Measurements from ENCODE around the gene PFKFB2.

Gene PFKFB2

GRCh38 chr1:207062058-207062457 is 9.0 kb downstream of the PFKFB2 start:
- Histone ChIP-seq H3K14ac (ENCODE audit: low read length) (no peak overlapping the region), H4K8ac (ENCODE audit: low read depth, low read length) (no peak overlapping the region), H2BK5ac (ENCODE audit: low read length) (no peak overlapping the region), H4K91ac (ENCODE audit: low read depth, low read length, poor library complexity) (no peak overlapping the region), H3K23ac (ENCODE audit: low read depth, low read length, poor library complexity) (no peak overlapping the region), H3K18ac (ENCODE audit: low read length) (no peak overlapping the region), H3K4ac (ENCODE audit: low read length) (no peak overlapping the region), H2BK120ac (ENCODE audit: low read depth, low read length) (no peak overlapping the region), H3K4me3 (ENCODE audit: low read length in 2 of 2) (no peak overlapping the region), H3K79me1 (ENCODE audit: low read depth, low read length) (no peaks in the 10 kb centered on the region), H3K4me1 (ENCODE audit: control insufficient read depth in 2 of 2, insufficient read depth in 1 of 2, low read depth in 1 of 2, low read length in 2 of 2) (peaks cover 0 to 1% of the 10 kb centered on the region in 2 donors), H2AK5ac (ENCODE audit: low read depth, low read length) (no peak overlapping the region), H3K27ac (replicated peaks; ENCODE audit: low read length) (no peak overlapping the region), H3K9ac (ENCODE audit: low read depth, low read length, poor library complexity) (no peak overlapping the region), H3K36me3 (replicated peaks in 1 of 2; ENCODE audit: control insufficient read depth in 2 of 2, insufficient read depth in 2 of 2, low read length in 2 of 2) (peaks cover 0 to 3% of the 10 kb centered on the region in 2 donors), H2BK12ac (ENCODE audit: low read length) (no peak overlapping the region), H3K4me2 (ENCODE audit: insufficient read depth, low read length, poor library complexity, severe bottlenecking) (no peak overlapping the region), H3K27me3 (ENCODE audit: control insufficient read depth in 3 of 3, insufficient read depth in 3 of 3, low read depth in 1 of 3, low read length in 3 of 3) (no peaks in the 10 kb centered on the region), H2AFZ (ENCODE audit: low read length) (no peak overlapping the region), H3K9me3 (replicated peaks in 1 of 2; ENCODE audit: control insufficient read depth in 2 of 2, insufficient read depth in 1 of 2, low read depth in 1 of 2, low read length in 2 of 2) (no peaks in the 10 kb centered on the region), H2BK15ac (ENCODE audit: low read length) (no peak overlapping the region)
- WGBS, 2 donors (ENCODE audit: extremely low coverage in 2 of 2, insufficient read length in 2 of 2, insufficient replicate concordance in 1 of 2) = no CpG with 5 or more reads among the region's 1 CpG
- DNase-seq (ENCODE audit: low spot score) = no peak

- Histone ChIP-seq H3K14ac (ENCODE audit: low read length) (no peak overlapping the region), H3K79me1 (ENCODE audit: low read depth, low read length) (no peaks in the 10 kb centered on the region), H2BK5ac (ENCODE audit: low read length) (no peak overlapping the region), H3K9ac (ENCODE audit: low read depth, low read length, poor library complexity) (no peak overlapping the region), H2AFZ (ENCODE audit: low read length) (no peak overlapping the region), H3K4me1 (ENCODE audit: control insufficient read depth in 2 of 2, insufficient read depth in 1 of 2, low read depth in 1 of 2, low read length in 2 of 2) (peaks cover 0 to 1% of the 10 kb centered on the region in 2 donors), H4K8ac (ENCODE audit: low read depth, low read length) (no peak overlapping the region), H2AK5ac (ENCODE audit: low read depth, low read length) (no peak overlapping the region), H4K91ac (ENCODE audit: low read depth, low read length, poor library complexity) (no peak overlapping the region), H3K27me3 (ENCODE audit: control insufficient read depth in 3 of 3, insufficient read depth in 3 of 3, low read depth in 1 of 3, low read length in 3 of 3) (no peaks in the 10 kb centered on the region), H3K36me3 (replicated peaks in 1 of 2; ENCODE audit: control insufficient read depth in 2 of 2, insufficient read depth in 2 of 2, low read length in 2 of 2) (peaks cover 0 to 3% of the 10 kb centered on the region in 2 donors), H2BK120ac (ENCODE audit: low read depth, low read length) (no peak overlapping the region), H3K4ac (ENCODE audit: low read length) (no peak overlapping the region), H3K23ac (ENCODE audit: low read depth, low read length, poor library complexity) (no peak overlapping the region), H3K4me2 (ENCODE audit: insufficient read depth, low read length, poor library complexity, severe bottlenecking) (no peak overlapping the region), H3K27ac (replicated peaks; ENCODE audit: low read length) (no peak overlapping the region), H2BK12ac (ENCODE audit: low read length) (no peak overlapping the region), H2BK15ac (ENCODE audit: low read length) (no peak overlapping the region), H3K18ac (ENCODE audit: low read length) (no peak overlapping the region), H3K4me3 (ENCODE audit: low read length in 2 of 2) (no peak overlapping the region), H3K9me3 (replicated peaks in 1 of 2; ENCODE audit: control insufficient read depth in 2 of 2, insufficient read depth in 1 of 2, low read depth in 1 of 2, low read length in 2 of 2) (no peaks in the 10 kb centered on the region)
- WGBS, 2 donors (ENCODE audit: extremely low coverage in 2 of 2, insufficient read length in 2 of 2, insufficient replicate concordance in 1 of 2) = no CpG with 5 or more reads among the region's 5 CpGs
- DNase-seq (ENCODE audit: low spot score) = no peak
These were observed 9.9 kb downstream of the PFKFB2 start for GRCh38 chr1:207063014-207063413.

GRCh38 chr1:207064561-207064960 is 11.5 kb downstream of the PFKFB2 start:
- no peak for DNase-seq (ENCODE audit: low spot score)

GRCh38 chr1:207067185-207067584 is 14.1 kb downstream of the PFKFB2 start:
- no peak overlapping the region for H4K8ac ChIP-seq (ENCODE audit: low read depth, low read length)
- H2AFZ ChIP-seq (ENCODE audit: low read length) = no peak overlapping the region
- no peak for DNase-seq (ENCODE audit: low spot score)
- no peak overlapping the region for H3K14ac ChIP-seq (ENCODE audit: low read length)
- no peak overlapping the region for H3K4me3 ChIP-seq (ENCODE audit: low read length in 2 of 2)
- H3K27ac ChIP-seq (replicated peaks; ENCODE audit: low read length) = no peak overlapping the region
- no peak overlapping the region for H2BK15ac ChIP-seq (ENCODE audit: low read length)
- no peaks in the 10 kb centered on the region for H3K27me3 ChIP-seq (ENCODE audit: control insufficient read depth in 3 of 3, insufficient read depth in 3 of 3, low read depth in 1 of 3, low read length in 3 of 3)
- H3K79me1 ChIP-seq (ENCODE audit: low read depth, low read length) = no peaks in the 10 kb centered on the region
- H2AK5ac ChIP-seq (ENCODE audit: low read depth, low read length) = no peak overlapping the region
- H3K9ac ChIP-seq (ENCODE audit: low read depth, low read length, poor library complexity) = no peak overlapping the region
- H4K91ac ChIP-seq (ENCODE audit: low read depth, low read length, poor library complexity) = no peak overlapping the region
- no peak overlapping the region for H2BK120ac ChIP-seq (ENCODE audit: low read depth, low read length)
- H3K4me2 ChIP-seq (ENCODE audit: insufficient read depth, low read length, poor library complexity, severe bottlenecking) = no peak overlapping the region
- no CpG with 5 or more reads among the region's 3 CpGs for WGBS, 2 donors (ENCODE audit: extremely low coverage in 2 of 2, insufficient read length in 2 of 2, insufficient replicate concordance in 1 of 2)
- no peak overlapping the region for H2BK5ac ChIP-seq (ENCODE audit: low read length)
- H2BK12ac ChIP-seq (ENCODE audit: low read length) = no peak overlapping the region
- H3K23ac ChIP-seq (ENCODE audit: low read depth, low read length, poor library complexity) = no peak overlapping the region
- no peaks in the 10 kb centered on the region for H3K4me1 ChIP-seq (ENCODE audit: control insufficient read depth in 2 of 2, insufficient read depth in 1 of 2, low read depth in 1 of 2, low read length in 2 of 2)
- no peaks in the 10 kb centered on the region for H3K9me3 ChIP-seq (replicated peaks in 1 of 2; ENCODE audit: control insufficient read depth in 2 of 2, insufficient read depth in 1 of 2, low read depth in 1 of 2, low read length in 2 of 2)
- no peak overlapping the region for H3K18ac ChIP-seq (ENCODE audit: low read length)
- H3K36me3 ChIP-seq (replicated peaks in 1 of 2; ENCODE audit: control insufficient read depth in 2 of 2, insufficient read depth in 2 of 2, low read length in 2 of 2) = peaks cover 3 to 6% of the 10 kb centered on the region in 2 donors
- H3K4ac ChIP-seq (ENCODE audit: low read length) = no peak overlapping the region

More at GRCh38 chr1:207064561-207064960, 11.5 kb downstream of the PFKFB2 start:
- Histone ChIP-seq H4K8ac (ENCODE audit: low read depth, low read length) (no peak overlapping the region), H3K4me2 (ENCODE audit: insufficient read depth, low read length, poor library complexity, severe bottlenecking) (no peak overlapping the region), H3K4me1 (ENCODE audit: control insufficient read depth in 2 of 2, insufficient read depth in 1 of 2, low read depth in 1 of 2, low read length in 2 of 2) (no peaks in the 10 kb centered on the region), H2BK15ac (ENCODE audit: low read length) (no peak overlapping the region), H3K36me3 (replicated peaks in 1 of 2; ENCODE audit: control insufficient read depth in 2 of 2, insufficient read depth in 2 of 2, low read length in 2 of 2) (peaks cover 3% of the 10 kb centered on the region in 2 donors), H3K9me3 (replicated peaks in 1 of 2; ENCODE audit: control insufficient read depth in 2 of 2, insufficient read depth in 1 of 2, low read depth in 1 of 2, low read length in 2 of 2) (no peaks in the 10 kb centered on the region), H3K79me1 (ENCODE audit: low read depth, low read length) (no peaks in the 10 kb centered on the region), H2AK5ac (ENCODE audit: low read depth, low read length) (no peak overlapping the region), H4K91ac (ENCODE audit: low read depth, low read length, poor library complexity) (no peak overlapping the region), H3K14ac (ENCODE audit: low read length) (no peak overlapping the region), H3K18ac (ENCODE audit: low read length) (no peak overlapping the region), H3K4me3 (ENCODE audit: low read length in 2 of 2) (no peak overlapping the region), H3K9ac (ENCODE audit: low read depth, low read length, poor library complexity) (no peak overlapping the region), H3K27ac (replicated peaks; ENCODE audit: low read length) (no peak overlapping the region), H2BK120ac (ENCODE audit: low read depth, low read length) (no peak overlapping the region), H3K4ac (ENCODE audit: low read length) (no peak overlapping the region), H2AFZ (ENCODE audit: low read length) (no peak overlapping the region), H3K23ac (ENCODE audit: low read depth, low read length, poor library complexity) (no peak overlapping the region), H3K27me3 (ENCODE audit: control insufficient read depth in 3 of 3, insufficient read depth in 3 of 3, low read depth in 1 of 3, low read length in 3 of 3) (no peaks in the 10 kb centered on the region), H2BK12ac (ENCODE audit: low read length) (no peak overlapping the region), H2BK5ac (ENCODE audit: low read length) (no peak overlapping the region)
- WGBS, 2 donors (ENCODE audit: extremely low coverage in 2 of 2, insufficient read length in 2 of 2, insufficient replicate concordance in 1 of 2) = no CpG with 5 or more reads among the region's 8 CpGs

All from neuronal stem cell (in vitro differentiated cells).